ENCODE data around the gene TRAF3.
"Not testable (repeated sequence)": the region's sequence is repeated elsewhere in the genome, so short reads cannot be mapped to it uniquely, and the experiment has no call there.

The TRAF3 gene

DNA sequence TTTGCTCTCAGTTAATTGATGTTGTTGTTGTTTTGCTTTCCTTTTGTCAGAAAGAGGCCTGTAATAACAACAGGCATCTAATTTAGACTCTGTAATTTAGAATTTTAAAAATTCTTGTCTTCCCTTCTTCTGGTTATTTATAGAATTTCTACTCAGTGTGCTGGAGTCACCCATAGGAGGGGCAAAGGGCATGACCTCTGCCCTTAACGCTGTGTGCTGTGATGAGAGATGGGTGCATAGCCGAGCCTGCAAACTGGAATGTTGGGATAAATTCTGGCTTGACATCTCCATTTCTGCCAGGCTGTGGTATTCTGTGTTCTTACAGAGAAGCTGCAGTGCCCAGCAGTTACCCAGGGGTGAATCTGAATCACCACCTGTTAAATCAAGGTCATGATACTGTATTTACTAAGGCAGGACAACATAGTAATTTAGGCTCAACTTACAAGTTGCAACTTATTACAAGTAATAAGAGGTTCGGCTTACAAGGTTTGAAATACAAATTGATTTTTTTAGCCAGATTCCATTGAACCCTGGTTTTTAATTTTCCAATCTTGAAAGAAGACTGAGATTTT lies 53.3 kb downstream of the TRAF3 start:
- DNase-seq, result no peak

DNA sequence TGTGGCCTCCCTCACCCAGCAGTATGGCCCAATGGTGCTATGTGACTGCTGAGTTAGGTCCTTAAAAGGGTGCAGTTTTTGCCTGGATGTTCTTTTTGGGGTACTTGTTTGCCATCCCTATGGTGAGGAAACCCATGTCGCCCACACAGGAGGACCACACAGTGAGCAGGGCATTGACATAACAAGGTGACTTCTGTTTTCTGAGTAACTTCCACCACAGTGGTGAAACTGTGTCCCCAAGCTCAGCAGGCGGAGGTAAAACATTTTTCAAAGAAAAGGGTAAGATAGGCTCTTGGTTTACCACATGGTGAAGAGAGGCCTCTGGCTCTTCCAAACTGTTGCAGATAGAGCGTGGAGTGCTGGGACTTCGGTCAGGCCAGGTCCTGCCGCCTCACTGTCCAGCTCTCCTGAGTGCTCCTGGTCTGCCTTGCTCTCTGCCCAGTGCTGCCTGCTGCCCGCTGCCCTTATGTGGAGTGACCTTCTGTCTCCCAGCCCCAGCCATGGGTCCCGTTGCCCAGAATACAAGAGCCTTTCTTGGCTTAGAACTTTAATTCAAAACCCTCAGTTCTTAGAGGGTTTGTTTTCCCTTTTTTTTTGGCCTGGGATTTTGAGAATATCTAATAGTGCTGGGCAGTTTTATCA lies 54.0 kb downstream of the TRAF3 start:
- no peak for DNase-seq

DNA sequence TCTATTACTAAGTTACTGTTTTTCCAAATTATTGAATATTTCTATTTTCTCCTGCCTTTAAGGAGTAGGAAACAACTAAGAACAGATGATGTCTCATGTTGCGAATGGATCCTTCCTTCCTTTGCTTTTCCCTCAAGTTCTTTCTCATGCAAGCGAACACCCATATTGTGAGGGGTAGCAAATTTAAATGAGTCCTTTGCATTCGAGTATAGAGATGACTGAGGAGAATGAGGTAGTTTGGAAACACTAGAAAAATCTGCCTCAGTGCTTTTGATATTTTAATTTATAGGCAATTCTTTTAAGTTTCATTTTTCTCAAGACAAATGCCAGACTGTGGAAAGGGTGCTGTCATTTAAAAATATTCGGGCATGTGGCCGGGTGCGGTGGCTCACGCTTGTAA lies 56.1 kb downstream of the TRAF3 start:
- no peak for DNase-seq

DNA sequence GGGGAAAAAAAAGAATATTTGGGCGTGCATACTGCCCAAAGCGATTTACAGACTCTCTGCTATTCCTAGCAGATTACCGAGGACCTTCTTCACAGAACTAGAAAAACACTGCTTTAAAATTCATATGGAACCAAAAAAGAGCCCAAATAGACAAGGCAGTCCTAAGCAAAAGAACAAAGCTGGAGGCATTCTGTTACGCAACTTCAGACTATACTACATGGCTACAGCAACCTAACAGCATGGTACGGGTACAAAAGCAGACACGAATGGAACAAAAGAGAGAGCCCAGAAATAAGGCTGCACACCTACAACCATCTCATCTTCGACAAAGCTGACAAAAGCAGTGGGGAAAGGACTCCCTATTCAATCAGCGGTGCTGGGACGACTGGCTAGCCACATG lies 56.7 kb downstream of the TRAF3 start:
- DNase-seq, result no peak

DNA sequence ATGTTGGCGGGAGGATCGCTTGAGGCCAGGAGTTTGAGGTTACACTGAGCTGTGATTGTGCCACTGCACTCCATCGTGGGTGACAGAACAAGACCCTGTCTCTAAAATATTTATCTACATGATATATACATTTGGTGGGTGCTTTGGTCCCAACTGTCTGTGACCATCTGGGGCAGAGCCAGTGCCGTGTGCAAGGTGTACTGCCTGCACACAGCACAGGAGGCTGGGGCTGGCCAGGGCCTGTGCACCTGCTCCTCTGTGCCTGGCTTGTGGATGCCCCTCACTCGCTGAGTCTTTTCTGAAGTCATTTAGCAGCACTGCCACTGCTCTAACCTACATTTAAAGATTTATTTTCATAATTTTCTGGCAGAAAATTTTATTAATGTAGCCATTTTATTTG lies 58.7 kb downstream of the TRAF3 start:
- no peak for DNase-seq

DNA sequence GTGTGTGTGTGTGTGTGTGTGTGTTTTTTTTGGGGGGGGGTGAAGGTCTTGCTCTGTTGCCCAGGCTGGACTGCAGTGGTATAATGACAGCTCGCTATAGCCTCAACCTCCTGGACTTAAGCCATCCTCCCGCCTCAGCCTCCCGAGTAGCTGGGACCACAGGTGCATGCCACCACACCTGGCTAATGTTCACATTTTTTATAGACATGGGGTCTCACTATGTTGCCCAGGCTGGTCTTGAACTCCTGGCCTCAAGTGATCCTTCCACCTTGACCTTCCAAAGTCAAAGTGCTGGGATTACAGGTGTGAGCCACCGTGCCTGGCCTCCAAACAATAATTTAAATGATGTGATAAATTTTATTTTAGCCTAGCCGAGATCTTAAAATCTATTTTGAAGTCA lies 59.9 kb downstream of the TRAF3 start:
- not testable (repeated sequence) for DNase-seq

DNA sequence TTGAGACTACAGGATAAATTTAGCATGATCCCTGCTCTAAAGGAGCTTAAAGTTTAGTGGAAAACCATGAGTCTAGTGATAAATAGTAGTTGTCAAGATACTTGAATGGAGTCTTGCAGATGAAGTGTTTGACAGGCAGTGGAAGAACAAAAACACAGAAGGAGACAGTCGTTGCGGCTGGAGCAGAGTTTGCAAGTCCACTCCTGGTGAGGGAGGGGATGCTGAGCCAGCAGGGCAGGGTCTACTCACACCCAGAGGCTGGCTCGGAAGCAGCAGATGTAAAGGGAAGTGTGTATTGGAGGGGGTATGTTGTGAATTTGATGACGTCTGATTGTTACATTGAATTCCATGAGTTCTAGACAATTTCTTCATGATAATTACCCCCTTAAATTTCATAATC lies 61.3 kb downstream of the TRAF3 start:
- DNase-seq, result no peak

DNA sequence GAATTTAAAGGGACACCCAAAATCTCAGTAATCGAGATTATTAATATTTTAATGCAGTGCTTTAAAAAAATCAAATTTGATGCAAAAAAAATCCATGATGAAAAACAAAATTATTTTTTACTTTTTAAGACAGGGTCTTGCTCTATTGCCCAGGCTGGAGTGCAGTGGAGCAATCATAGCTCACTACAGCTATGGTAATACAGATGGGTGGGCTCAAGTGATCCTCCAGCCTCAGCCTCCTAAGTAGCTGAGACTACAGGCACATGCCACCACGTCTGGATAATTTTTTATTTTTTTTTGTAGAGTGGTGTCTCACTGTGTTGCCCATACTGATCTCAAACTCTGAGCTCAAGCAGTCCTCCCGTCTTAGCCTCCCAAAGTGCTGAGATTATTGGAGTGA lies 62.9 kb downstream of the TRAF3 start:
- no peak for DNase-seq

DNA sequence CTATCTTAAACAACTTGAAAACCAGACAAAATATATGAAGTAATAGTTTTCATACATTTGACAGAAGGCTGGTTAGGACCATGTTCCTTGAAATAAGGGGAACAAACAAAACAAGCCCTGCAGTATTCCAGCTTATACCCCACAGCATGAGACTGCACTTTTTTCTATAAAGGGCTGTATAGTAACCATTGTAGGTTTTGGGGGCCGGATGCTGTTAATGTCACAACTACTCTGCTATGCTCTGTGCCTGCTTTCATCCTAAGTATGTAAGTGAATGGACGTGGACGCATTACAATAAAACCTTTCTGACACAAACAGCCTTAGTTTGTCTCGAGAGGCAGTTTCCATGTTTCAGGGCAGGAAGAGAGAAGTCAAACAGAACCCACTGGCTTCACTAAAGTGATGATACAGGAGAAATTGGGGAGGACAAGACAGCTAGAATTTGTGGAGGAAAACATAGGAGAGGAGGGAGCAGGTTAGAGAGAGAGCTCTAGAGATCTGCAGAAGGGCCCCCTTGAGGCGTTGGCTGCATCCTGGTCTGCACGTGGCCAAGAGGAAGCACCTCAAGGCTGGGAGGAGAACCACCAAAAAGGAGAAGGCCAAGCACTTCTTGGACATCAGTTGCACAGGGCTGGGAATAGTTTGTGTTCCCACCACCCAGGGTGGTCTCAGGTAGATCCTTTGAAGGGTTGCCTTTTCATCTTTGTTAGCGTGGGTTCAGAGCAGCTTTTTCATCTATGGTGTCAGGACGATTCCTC lies 63.7 kb downstream of the TRAF3 start:
- DNase-seq, result no peak

DNA sequence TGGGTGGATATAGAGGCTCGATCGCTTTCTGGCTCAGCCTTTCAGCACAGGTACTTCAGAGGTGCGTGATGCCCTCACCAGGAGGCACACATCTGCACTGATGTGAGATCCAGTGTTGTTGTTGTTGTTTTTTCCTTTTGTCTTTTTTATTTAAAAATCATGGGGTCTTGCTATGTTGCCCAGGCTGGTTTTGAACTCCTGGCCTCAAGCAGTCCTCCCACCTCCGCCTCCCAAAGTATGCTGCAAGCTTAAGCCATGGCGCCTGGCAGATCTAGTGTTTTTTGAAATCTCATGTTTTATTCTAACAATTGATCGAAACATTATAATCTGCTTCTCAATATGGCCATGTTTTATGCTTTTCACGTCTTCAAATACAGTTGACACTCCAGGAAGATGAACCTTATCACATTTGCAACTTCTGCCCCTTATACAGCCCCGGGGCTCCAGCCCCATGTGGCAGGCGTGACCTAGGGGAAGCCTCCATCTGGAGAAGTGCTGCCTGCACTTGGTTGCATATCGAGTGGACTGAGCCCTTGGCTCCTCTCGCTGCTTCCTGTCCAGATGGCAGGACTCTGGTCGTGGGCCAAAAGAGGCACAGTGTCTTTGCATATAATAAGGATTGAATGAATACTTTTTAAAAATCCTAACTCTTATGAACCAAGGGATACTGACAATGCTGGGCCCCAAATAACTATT lies 71.7 kb downstream of the TRAF3 start:
- no peak for DNase-seq

DNA sequence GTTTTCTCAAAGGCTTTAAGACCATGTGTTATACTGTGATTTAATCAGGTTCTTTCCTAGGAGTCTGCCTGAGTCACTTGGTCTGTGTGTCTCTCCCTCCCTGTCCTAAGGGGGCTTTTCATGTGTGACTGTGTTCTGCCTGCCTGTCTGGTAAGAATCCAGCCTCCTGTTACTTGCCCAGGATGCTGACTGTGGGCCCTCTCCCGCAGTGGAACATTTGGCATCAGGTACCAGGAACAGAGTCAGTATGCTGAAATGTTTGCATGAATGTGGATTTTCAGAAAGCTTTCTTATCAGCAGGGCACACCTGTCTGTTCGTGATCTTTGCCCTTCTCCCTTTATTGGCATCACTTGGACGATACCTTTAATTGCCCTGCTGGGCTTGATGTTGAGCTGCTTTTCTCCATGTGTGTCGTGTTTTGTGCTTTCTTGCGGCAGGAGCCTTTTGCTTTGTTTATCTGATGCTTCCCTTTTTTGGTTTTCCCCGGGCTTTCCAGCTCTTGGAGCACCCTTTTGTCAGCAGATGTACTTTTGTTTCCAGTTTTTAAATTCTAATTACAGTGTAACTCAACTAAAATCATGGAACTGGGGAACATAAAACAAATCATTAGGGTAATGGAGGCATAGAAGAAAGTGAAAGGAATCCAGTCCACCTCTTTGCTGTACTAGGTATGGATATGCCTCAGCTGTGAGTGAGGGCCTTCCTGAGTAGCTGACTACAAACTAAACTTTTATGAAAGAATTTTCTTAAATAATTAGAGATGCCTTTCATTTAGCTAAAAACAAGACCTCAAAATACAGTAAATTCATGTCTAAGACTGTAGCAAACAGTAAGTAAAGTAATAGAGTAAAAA lies 72.5 kb downstream of the TRAF3 start:
- no peak for DNase-seq

DNA sequence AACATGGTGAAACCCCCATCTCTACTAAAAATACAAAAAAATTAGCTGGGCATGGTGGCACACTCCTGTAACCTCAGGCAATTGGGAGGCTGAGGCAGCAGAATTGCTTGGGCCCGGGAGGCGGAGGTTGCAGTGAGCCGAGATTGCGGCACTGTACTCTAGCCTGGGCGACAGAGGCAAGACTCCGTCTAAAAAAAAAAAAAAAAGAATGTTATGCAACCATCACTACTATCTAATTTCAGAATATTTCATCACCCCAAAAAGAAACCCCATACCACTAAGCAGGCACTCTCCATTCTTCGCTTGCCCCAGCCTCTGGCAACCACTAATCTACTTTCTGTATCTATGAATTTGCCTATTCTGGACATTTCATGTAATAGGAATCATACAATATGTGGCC lies 76.4 kb downstream of the TRAF3 start:
- DNase-seq, result no peak

DNA sequence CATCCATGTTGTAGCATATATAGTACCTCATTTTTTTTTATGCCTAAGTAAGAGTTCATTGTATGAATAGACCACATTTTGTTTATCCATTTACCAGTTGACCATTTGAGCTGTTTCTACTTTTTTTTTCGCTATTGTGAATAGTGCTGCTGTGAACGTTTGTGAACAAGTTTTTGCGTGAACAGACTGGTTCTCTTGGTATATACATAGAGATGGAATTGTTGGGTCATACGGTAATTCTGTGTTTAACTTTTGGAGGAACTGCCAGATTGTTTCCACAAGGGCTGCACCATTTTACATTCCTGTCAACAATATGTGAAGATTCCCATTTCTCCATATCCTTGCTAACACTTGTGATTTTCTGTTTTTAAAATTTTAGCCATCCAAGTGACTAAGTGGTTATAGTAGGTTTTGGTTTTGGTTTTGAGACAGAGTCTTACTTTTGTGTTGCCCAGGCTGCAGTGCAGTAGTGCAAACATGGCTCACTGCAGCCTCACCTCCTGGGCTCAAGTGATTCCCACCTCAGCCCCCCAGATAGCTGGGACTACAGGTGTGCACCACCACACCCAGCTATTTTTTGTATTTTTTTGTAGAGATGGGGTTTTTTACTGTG lies 76.9 kb downstream of the TRAF3 start:
- DNase-seq, result no peak

DNA sequence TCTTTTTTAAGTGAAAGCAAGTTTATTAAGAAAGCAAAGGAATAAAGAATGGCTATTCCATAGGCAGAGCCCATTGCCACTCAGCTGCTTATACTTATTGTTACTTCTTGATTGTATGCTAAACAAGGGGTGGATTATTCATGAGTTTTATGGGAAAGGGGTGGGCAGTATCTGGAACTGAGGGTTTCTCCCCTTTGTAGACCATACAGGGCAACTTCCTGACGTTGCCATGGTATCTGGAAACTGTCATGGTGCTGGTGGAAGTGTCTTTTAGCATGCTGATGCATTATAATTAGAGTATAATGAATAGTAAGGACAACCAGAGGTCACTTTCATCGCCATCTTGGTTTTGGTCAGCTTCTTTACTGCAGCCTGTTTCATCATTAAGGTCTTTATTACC lies 78.9 kb downstream of the TRAF3 start:
- no peak for DNase-seq

DNA sequence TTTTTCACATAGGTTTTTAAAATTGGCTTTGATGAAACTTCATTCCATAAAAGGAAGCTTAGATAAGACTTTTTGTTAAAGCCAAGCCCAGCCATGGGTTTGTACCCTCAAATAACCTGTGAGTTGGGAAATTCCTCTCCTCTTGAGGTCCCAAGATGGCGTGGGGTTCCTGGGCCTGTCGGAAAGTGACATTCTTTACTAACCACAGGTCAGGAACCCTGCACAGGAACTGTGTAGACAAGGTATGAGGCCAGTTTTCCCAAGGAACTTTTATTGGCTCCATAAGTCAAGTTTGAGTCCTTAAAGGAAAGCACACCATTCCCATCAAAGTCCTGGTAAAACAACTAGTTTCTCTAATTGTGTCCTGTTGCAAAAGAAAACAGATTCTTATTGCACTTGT lies 80.2 kb downstream of the TRAF3 start:
- DNase-seq, result no peak

DNA sequence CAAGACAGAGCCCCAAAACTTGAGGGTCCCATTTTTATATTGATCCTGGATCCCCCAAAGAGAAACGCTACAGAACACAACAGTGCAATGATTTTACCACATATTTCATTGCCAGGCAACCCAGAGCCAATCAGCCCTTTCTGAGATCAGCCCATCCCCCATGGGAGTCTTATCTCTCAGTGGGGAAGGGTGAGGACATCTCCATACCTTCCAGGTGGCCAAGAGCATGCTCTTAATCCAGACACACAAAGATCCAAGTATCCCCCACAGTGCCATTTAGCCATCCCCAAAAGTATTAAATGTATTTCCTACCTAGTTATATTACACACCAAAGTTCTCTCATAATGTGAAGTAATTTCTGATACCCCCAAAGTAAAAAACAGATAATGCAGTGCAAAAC lies 82.7 kb downstream of the TRAF3 start:
- no peak for DNase-seq

DNA sequence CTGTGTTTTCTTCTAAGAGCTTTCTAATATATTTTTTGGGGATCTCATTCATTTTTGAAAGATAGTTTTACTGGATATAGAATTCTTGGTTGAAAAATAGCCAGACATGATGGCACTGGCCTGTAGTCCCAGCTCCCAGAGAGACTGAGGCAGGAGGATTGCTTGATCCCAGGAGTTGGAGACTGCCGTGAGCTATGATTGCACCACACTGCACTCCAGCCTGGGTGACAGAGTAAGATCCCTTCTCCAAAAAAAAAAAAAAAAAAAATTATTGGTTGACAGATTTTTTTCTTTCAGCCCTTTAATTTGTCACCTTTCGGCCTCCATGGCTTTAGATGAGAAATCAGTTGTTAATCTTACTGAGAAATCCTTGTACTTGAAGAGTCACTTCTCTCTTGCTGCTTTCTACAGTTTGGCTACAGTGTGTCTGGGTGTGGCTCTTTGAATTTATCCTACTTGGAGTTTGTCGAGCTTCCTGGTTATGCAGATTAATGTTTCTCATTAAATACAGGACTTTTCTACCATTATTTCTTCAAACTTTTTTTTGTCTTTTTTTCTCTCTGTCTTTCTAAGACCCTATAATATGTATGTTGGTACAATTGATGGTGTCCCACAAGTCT lies 85.0 kb downstream of the TRAF3 start:
- no peak for DNase-seq

DNA sequence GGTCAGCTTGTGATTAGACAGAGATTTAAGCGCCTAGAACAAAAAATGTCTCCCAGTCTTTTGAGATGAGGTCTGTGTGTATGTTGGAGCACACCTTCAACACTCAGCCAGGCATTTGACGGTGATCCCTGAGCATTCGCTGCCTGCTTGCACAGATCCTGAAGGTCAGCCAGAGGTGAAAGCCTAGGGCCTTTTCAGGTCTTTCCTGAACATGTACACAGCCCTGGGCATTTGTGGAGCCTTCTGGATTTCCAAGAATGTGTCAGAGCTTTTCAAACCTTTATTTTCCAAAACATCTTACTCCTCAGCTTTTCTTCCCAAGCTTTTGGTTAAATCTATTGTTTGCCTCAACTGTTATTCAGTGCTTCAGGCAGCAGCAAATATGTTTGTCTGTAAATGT lies 86.1 kb downstream of the TRAF3 start:
- no peak for DNase-seq

DNA sequence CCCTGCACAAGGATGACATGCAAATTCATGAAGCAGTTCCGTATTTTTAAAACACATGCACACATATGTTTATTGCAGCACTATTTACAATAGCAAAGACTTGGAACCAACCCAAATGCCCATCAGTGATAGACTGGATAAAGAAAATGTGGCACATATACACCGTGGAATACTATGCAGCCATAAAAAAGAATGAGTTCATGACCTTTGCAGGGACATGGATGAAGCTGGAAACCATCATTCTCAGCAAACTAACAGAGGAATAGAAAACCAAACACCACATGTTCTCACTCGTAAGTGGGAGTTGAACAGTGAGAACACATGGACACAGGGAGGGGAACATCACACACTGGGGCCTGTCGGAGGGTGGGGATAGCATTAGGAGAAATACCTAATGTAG lies 88.7 kb downstream of the TRAF3 start:
- not testable (repeated sequence) for DNase-seq

DNA sequence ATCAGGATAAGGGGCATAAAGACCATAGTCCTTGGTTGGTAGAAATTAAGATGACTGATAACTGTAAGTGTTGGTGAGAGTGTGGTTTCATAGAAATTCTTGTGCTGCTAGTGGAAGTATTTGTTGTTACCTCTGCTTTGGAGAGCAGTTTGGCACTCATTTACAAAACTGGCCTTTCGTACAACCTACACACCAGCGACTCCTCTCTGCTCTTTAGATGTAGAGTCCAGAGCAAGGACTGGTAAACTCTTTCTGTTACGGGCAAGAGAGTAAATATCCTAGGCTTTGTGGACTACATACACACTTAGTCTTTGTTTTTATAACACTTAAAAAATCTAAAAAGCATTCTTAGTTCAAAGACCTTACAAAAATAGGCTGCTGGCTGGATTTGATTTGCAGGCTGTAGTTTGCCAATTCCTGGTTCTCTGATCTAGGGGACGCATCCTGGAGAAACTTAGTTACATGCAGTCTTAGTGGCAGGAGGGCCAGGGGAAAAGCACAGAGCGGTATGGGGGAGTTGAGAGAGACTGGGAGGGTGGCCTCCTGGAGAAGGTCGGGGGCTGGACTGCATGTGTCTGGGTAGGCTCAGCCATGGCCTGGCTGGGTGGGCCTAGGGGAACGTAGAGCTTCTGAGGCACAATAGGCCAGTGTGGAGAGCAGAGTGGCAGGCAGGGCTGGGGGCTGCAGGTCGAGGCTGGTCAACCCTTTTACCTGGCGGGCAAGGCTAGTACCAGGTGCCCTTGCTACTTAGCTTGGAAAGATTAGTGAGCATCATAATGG lies 89.9 kb downstream of the TRAF3 start:
- DNase-seq, result peak; percentile 10

All from fibroblast of skin of scalp (primary cell).